Measurements from ENCODE around the gene MARVELD2. TPM values are rescaled to one million over a fixed set of nuclear protein-coding genes. Genes with fewer than 3 reads are reported as not detected.

The MARVELD2 gene
- polyA plus RNA-seq, 4 donors = 24.1 to 29.0 (median 27.0) TPM

DNA sequence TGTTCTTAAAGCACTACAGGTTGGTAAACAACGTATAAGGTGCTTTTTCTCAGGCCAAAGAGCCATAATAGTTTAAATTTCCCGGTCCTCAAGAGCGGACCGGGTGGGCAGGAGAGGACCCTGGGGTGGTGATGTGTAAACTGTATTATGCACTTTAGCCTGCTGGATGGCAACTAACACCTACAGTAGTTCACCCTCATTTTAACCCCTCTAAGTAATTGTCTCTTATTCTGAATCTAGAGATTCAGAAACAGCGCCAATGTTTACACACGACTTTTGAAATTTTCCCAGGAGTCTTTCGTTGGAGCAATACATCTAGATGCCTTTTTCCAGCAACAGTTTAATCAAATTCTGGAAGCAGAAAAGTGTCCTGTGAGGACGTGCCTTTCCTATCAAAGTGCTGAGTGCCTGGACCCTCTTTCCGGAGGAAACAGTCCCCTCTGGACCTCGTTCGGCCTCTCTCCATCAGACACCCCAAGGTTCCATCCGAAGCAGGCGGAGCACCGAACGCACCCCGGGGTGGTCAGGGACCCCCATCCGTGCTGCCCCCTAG lies 77.0 kb downstream of the MARVELD2 start:
- DNase-seq (ENCODE audit: low read depth in 4 of 4, low spot score in 2 of 4) = no peak

DNA sequence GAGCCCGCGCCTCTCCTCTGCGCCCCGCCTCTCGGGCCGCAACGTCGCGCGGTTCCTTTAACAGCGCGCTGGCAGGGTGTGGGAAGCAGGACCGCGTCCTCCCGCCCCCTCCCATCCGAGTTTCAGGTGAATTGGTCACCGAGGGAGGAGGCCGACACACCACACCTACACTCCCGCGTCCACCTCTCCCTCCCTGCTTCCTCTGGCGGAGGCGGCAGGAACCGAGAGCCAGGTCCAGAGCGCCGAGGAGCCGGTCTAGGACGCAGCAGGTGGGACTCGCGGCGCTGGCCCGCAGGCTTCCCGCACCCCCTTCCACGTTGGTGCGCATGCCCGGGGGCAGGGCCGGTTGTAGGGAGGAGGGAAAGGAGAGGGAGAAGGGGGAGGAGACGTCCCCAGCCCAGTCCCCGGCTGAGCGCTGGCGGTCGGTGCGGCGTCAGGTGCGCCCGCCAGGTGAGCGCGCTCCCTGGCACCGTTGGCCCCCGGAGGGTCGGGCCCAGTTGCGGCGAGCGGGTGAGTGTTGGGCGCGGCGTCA lies 77.5 kb downstream of the MARVELD2 start, which contains the start of gene OCLN:
TSS of gene OCLN (plus strand) at position 400 of the 532 bp plus-strand sequence. CDS start 11,455 bp downstream, outside the sequence.
- DNase-seq (ENCODE audit: low read depth in 4 of 4, low spot score in 2 of 4) = peak in 3 of 4 donors; percentile 49 to 57 (median 50)

DNA sequence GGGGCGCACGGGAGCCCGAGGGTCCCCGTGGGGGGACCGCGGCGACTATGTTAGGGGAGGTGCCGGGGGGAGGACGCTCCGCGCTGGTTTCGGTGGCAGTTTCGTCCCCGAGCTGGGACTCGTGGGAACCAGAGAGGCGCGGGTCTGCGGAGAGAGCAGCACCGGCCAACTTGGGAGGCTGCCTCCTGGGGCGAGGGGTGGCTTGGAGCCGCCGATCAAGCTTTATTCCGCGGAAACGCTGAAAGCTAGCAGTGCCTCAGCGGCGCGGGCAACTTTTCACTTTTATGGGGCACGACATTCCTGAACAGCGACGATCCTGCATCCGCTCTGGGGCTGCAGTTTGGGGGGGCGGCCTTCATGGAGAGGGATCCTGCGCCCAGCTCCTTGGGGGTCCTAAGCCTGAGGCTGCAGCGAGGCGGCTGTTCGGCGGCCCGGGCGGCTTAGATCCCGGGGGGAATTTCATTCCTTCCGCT lies 78.0 kb downstream of the MARVELD2 start:
- no peak for DNase-seq (ENCODE audit: low read depth in 4 of 4, low spot score in 2 of 4)

DNA sequence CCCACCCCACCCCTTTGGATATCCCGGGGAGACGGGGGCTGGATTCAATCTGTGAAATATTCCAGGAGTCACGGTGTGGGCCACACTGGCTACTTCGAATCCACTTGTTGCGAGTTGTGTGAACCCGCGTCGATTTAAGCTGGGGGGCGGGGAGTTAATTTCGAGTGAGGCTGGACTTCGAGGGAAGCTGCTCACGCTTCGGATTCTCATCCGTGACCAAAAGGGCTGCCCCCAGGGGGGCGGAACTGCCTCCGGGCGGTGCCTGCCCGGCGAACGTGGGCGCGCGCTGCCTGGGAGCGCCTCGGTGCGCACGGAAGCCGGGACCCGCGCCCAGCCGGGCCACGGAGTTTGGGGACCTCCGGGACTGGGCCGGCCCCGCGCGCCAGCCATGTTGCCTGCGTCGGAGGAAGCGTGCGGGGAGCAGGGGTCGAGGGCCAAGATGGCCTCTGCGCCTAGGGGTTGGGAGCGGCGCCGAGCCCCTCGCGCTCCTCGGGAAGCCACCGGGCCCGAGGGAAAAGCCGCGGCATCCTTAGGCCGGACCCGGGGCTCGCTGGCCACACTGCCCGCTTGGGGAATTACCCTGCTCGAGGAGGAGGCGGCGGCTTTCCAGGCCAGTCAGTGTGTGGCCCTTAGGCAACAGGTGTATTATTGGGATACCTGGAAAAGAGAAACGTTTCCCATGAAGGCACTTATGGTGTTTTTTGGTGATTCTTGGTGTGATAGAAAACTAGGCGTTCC lies 78.6 kb downstream of the MARVELD2 start:
- DNase-seq (ENCODE audit: low read depth in 4 of 4, low spot score in 2 of 4) = no peak

Other genes starting within 250 kb of the MARVELD2 start
- 10 to 100 TPM; 86.8 to 98.7 (median 88.6) TPM for gene CCNB1, start 248.0 kb upstream of the MARVELD2 start, polyA plus RNA-seq (ENCODE audit: insufficient read length in 4 of 4)
- 10 to 100 TPM; 22.5 to 24.8 (median 24.3) TPM for gene CENPH, start 225.5 kb upstream of the MARVELD2 start, polyA plus RNA-seq (ENCODE audit: insufficient read length in 4 of 4)
- 10 to 100 TPM; 38.7 to 43.0 (median 40.7) TPM for gene CDK7, start 180.2 kb upstream of the MARVELD2 start, polyA plus RNA-seq (ENCODE audit: insufficient read length in 4 of 4)
- 10 to 100 TPM in 3 of 4 donors, 1 to 10 TPM in 1; 9.0 to 14.9 (median 12.7) TPM for gene CCDC125, start 82.3 kb upstream of the MARVELD2 start, polyA plus RNA-seq (ENCODE audit: insufficient read length in 4 of 4)
- gene AK6, start 45.6 kb upstream of the MARVELD2 start, polyA plus RNA-seq (ENCODE audit: insufficient read length in 4 of 4) = 10 to 100 TPM; 62.8 to 94.8 (median 76.4) TPM
- gene TAF9, start 45.6 kb upstream of the MARVELD2 start, polyA plus RNA-seq (ENCODE audit: insufficient read length in 4 of 4) = 10 to 100 TPM; 49.3 to 64.6 (median 52.9) TPM
- gene RAD17, start 45.3 kb upstream of the MARVELD2 start, polyA plus RNA-seq (ENCODE audit: insufficient read length in 4 of 4) = 10 to 100 TPM; 35.7 to 40.0 (median 38.3) TPM
- 10 to 100 TPM; 33.2 to 45.1 (median 39.7) TPM for gene OCLN, start 77.7 kb downstream of the MARVELD2 start, polyA plus RNA-seq (ENCODE audit: insufficient read length in 4 of 4)
- gene GTF2H2C, start 145.1 kb downstream of the MARVELD2 start, polyA plus RNA-seq (ENCODE audit: insufficient read length in 4 of 4) = 10 to 100 TPM; 20.8 to 72.3 (median 44.4) TPM